ENCODE results near the gene TMTC4. TPM values are rescaled to one million over a fixed set of nuclear protein-coding genes. Genes with fewer than 3 reads are reported as not detected.

TMTC4 gene
- total RNA-seq, 1 donor from 2014 or later, result 59.4 TPM

- no peaks in the 10 kb centered on the region for H3K27me3 ChIP-seq
- Mint-ChIP-seq H3K9me3 (no peaks in the 10 kb centered on the region), H3K4me1 (peaks cover 22% of the 10 kb centered on the region), H3K27me3 (ENCODE audit: insufficient read depth, low read depth) (peaks cover 5% of the 10 kb centered on the region), H3K27ac (no peak overlapping the region), H3K4me3 (no peak overlapping the region), H3K36me3 (peaks cover 32% of the 10 kb centered on the region)
- H3K9ac ChIP-seq, result no peak overlapping the region
- no peak for TF ChIP-seq EZH2phosphoT487 (IDR thresholded peaks at IDR 0.05)
- no peak for TF ChIP-seq CTCF (IDR thresholded peaks at IDR 0.05)
- TF ChIP-seq EZH2 (IDR thresholded peaks at IDR 0.05), result no peak
- H3K9me3 ChIP-seq (ENCODE audit: low read depth), result no peaks in the 10 kb centered on the region
- no peak overlapping the region for H3K4me3 ChIP-seq
- H2AFZ ChIP-seq (replicated peaks), result no peak overlapping the region
- H3K4me1 ChIP-seq, result no peaks in the 10 kb centered on the region
- no peak overlapping the region for H3K4me2 ChIP-seq
- H3F3A ChIP-seq (ENCODE audit: low read depth), result no peaks in the 10 kb centered on the region
- no peaks in the 10 kb centered on the region for H4K20me1 ChIP-seq (ENCODE audit: low read depth)
- no peaks in the 10 kb centered on the region for H3K36me3 ChIP-seq
- no peak for DNase-seq (ENCODE audit: low spot score)
- no peak overlapping the region for H3K27ac ChIP-seq
- H3K79me2 ChIP-seq (ENCODE audit: low read depth), result no peaks in the 10 kb centered on the region
Measured at GRCh38 chr13:100604918-100605710, 69.5 kb downstream of the TMTC4 start.

GRCh38 chr13:100602493-100603111 lies 72.0 kb downstream of the TMTC4 start:
- Histone ChIP-seq H2AFZ (replicated peaks) (no peak overlapping the region), H3K79me2 (ENCODE audit: low read depth) (no peaks in the 10 kb centered on the region), H3K9me3 (ENCODE audit: low read depth) (no peaks in the 10 kb centered on the region), H3F3A (ENCODE audit: low read depth) (no peaks in the 10 kb centered on the region), H3K4me1 (no peaks in the 10 kb centered on the region), H3K36me3 (no peaks in the 10 kb centered on the region), H3K9ac (no peak overlapping the region), H4K20me1 (ENCODE audit: low read depth) (no peaks in the 10 kb centered on the region), H3K27me3 (no peaks in the 10 kb centered on the region), H3K4me2 (no peak overlapping the region), H3K4me3 (no peak overlapping the region), H3K27ac (no peak overlapping the region)
- peaks cover 13% of the 10 kb centered on the region for H3K4me1 Mint-ChIP-seq
- no peak overlapping the region for H3K4me3 Mint-ChIP-seq
- TF ChIP-seq EZH2phosphoT487 (IDR thresholded peaks at IDR 0.05) (no peak), CTCF (IDR thresholded peaks at IDR 0.05) (no peak), EZH2 (IDR thresholded peaks at IDR 0.05) (no peak)
- no peak overlapping the region for H3K27ac Mint-ChIP-seq
- H3K9me3 Mint-ChIP-seq, result no peaks in the 10 kb centered on the region
- H3K36me3 Mint-ChIP-seq, result peaks cover 24% of the 10 kb centered on the region
- DNase-seq (ENCODE audit: low spot score), result no peak
- H3K27me3 Mint-ChIP-seq (ENCODE audit: insufficient read depth, low read depth), result peaks cover 2% of the 10 kb centered on the region

- DNase-seq (ENCODE audit: low spot score), result no peak
- Histone ChIP-seq H3K79me2 (ENCODE audit: low read depth) (no peaks in the 10 kb centered on the region), H4K20me1 (ENCODE audit: low read depth) (no peaks in the 10 kb centered on the region), H3K9me3 (ENCODE audit: low read depth) (no peaks in the 10 kb centered on the region), H3K4me2 (no peak overlapping the region), H3K4me3 (no peak overlapping the region), H3K27ac (no peak overlapping the region), H3K36me3 (no peaks in the 10 kb centered on the region), H3K9ac (no peak overlapping the region), H3K27me3 (no peaks in the 10 kb centered on the region), H2AFZ (replicated peaks) (no peak overlapping the region), H3F3A (ENCODE audit: low read depth) (no peaks in the 10 kb centered on the region), H3K4me1 (no peaks in the 10 kb centered on the region)
- Mint-ChIP-seq H3K4me3 (no peak overlapping the region), H3K27ac (peak overlapping the region; percentile 25), H3K27me3 (ENCODE audit: insufficient read depth, low read depth) (peaks cover 2% of the 10 kb centered on the region), H3K9me3 (no peaks in the 10 kb centered on the region), H3K36me3 (peaks cover 22% of the 10 kb centered on the region), H3K4me1 (peaks cover 13% of the 10 kb centered on the region)
- TF ChIP-seq EZH2 (IDR thresholded peaks at IDR 0.05) (no peak), EZH2phosphoT487 (IDR thresholded peaks at IDR 0.05) (no peak), CTCF (IDR thresholded peaks at IDR 0.05) (no peak)
Measured at GRCh38 chr13:100601716-100602115, 72.9 kb downstream of the TMTC4 start.
